ENCODE data around the gene CKB.

DNA sequence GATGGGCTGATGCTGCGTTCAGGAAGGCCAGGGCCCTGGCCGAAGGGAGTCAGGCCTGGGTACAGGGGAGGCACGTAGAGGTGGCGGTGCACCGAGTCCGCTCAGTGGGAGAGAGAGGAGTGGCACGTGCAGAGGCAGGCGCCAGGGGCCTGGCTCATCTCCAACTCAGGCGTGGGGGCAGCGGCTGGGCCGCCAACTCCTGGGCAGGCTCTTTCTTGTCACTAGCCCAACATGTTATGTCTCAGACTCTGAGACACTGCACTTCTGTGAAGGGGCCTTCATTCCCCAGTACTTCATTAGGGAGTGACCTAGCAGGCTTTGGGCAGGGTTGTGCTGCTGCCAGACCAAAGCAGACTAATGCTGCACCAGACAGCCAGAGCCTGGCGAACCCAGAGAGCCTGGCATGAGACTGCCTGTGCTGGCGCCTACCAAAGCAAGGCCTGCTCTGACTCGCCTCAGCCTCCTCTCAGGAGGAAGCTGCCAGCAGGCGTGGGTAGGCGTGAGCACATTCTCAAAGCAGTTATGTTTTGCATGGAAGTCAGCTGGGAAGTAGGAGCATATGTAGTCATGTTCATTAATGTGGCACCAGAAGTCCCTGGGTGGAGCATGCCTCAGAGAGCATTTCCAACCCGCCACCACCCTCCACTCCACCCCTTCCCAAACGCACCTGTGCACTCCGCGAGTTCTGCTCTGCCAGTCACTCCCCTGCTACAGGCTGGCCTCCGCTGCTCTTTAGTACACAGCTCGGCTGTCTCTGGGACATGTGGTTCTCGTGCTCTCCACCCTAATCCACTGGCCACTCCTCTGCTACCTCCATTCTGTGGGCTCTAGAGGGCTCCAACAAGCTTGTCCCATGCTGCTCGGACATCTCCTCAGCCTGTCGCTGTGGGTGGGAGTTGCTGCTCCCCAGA, 9.7 kb downstream of the CKB start:
- TF ChIP-seq, protein P1, sequence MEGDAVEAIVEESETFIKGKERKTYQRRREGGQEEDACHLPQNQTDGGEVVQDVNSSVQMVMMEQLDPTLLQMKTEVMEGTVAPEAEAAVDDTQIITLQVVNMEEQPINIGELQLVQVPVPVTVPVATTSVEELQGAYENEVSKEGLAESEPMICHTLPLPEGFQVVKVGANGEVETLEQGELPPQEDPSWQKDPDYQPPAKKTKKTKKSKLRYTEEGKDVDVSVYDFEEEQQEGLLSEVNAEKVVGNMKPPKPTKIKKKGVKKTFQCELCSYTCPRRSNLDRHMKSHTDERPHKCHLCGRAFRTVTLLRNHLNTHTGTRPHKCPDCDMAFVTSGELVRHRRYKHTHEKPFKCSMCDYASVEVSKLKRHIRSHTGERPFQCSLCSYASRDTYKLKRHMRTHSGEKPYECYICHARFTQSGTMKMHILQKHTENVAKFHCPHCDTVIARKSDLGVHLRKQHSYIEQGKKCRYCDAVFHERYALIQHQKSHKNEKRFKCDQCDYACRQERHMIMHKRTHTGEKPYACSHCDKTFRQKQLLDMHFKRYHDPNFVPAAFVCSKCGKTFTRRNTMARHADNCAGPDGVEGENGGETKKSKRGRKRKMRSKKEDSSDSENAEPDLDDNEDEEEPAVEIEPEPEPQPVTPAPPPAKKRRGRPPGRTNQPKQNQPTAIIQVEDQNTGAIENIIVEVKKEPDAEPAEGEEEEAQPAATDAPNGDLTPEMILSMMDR (IDR thresholded peaks at IDR 0.05) = no peak
- no peak for TF ChIP-seq POLR2A (IDR thresholded peaks at IDR 0.05)
